ENCODE data around the gene ZBTB46. TPM values are rescaled to one million over a fixed set of nuclear protein-coding genes. Genes with fewer than 3 reads are reported as not detected.

Gene ZBTB46
- total and polyA plus RNA-seq, 2 donors (not counting 1 experiment from before 2014, with no cell fraction given), result 0.96 to 4.5 TPM

GRCh38 chr20:63789836-63790571, 41.1 kb downstream of the ZBTB46 start:
- H3K9ac ChIP-seq (ENCODE audit: insufficient read depth, low read length), result no peak overlapping the region
- H3K27me3 ChIP-seq (ENCODE audit: control insufficient read depth, insufficient read depth, low read length), result no peaks in the 10 kb centered on the region
- H3K4me3 ChIP-seq (replicated peaks in 1 of 4; ENCODE audit: control extremely low read depth in 1 of 4, insufficient read depth in 1 of 4, low read depth in 3 of 4, low read length in 4 of 4), result no peak overlapping the region
- H3K4me1 ChIP-seq (ENCODE audit: control insufficient read depth, extremely low read depth, insufficient read depth, low read length), result no peaks in the 10 kb centered on the region
- H4K20me1 ChIP-seq (ENCODE audit: control insufficient read depth, extremely low read depth, insufficient read depth, low read length), result no peaks in the 10 kb centered on the region
- TF ChIP-seq EZH2 (IDR thresholded peaks at IDR 0.05; ENCODE audit: low read length, missing control alignments) (no peak), CTCF (conservative IDR thresholded peaks at IDR 0.05 in 1 of 2, IDR thresholded peaks at IDR 0.05 in 1 of 2; ENCODE audit: low read depth in 1 of 2, low read length in 2 of 2) (no peak)
- no peaks in the 10 kb centered on the region for H3K79me2 ChIP-seq (ENCODE audit: control insufficient read depth, insufficient read depth, low read length)
- no peak overlapping the region for H3K4me2 ChIP-seq (ENCODE audit: extremely low read depth, insufficient read depth, low read length)
- no peaks in the 10 kb centered on the region for H3K36me3 ChIP-seq (ENCODE audit: control insufficient read depth, insufficient read depth, low read length)
- H3K27ac ChIP-seq (ENCODE audit: insufficient read depth, low read length), result no peak overlapping the region
- DNase-seq (ENCODE audit: low read depth in 2 of 2), result no peak
- H3K9me3 ChIP-seq (ENCODE audit: control insufficient read depth, insufficient read depth, low read depth, low read length), result no peaks in the 10 kb centered on the region
- H2AFZ ChIP-seq (ENCODE audit: low read length), result no peak overlapping the region

GRCh38 chr20:63787749-63788148, 43.3 kb downstream of the ZBTB46 start:
- Histone ChIP-seq H3K36me3 (ENCODE audit: control insufficient read depth, insufficient read depth, low read length) (no peaks in the 10 kb centered on the region), H3K4me1 (ENCODE audit: control insufficient read depth, extremely low read depth, insufficient read depth, low read length) (no peaks in the 10 kb centered on the region), H3K79me2 (ENCODE audit: control insufficient read depth, insufficient read depth, low read length) (no peaks in the 10 kb centered on the region), H4K20me1 (ENCODE audit: control insufficient read depth, extremely low read depth, insufficient read depth, low read length) (no peaks in the 10 kb centered on the region), H3K9ac (ENCODE audit: insufficient read depth, low read length) (no peak overlapping the region), H3K4me3 (replicated peaks in 1 of 4; ENCODE audit: control extremely low read depth in 1 of 4, insufficient read depth in 1 of 4, low read depth in 3 of 4, low read length in 4 of 4) (no peak overlapping the region), H3K9me3 (ENCODE audit: control insufficient read depth, insufficient read depth, low read depth, low read length) (no peaks in the 10 kb centered on the region), H3K4me2 (ENCODE audit: extremely low read depth, insufficient read depth, low read length) (no peak overlapping the region), H3K27ac (ENCODE audit: insufficient read depth, low read length) (no peak overlapping the region), H2AFZ (ENCODE audit: low read length) (no peak overlapping the region), H3K27me3 (ENCODE audit: control insufficient read depth, insufficient read depth, low read length) (no peaks in the 10 kb centered on the region)
- no peak for TF ChIP-seq EZH2 (IDR thresholded peaks at IDR 0.05; ENCODE audit: low read length, missing control alignments)
- no peak for DNase-seq (ENCODE audit: low read depth in 2 of 2)

- Histone ChIP-seq H3K27ac (ENCODE audit: insufficient read depth, low read length) (no peak overlapping the region), H3K4me1 (ENCODE audit: control insufficient read depth, extremely low read depth, insufficient read depth, low read length) (no peaks in the 10 kb centered on the region), H3K4me2 (ENCODE audit: extremely low read depth, insufficient read depth, low read length) (no peak overlapping the region), H4K20me1 (ENCODE audit: control insufficient read depth, extremely low read depth, insufficient read depth, low read length) (no peaks in the 10 kb centered on the region), H3K36me3 (ENCODE audit: control insufficient read depth, insufficient read depth, low read length) (no peaks in the 10 kb centered on the region), H3K4me3 (replicated peaks in 1 of 4; ENCODE audit: control extremely low read depth in 1 of 4, insufficient read depth in 1 of 4, low read depth in 3 of 4, low read length in 4 of 4) (no peak overlapping the region), H2AFZ (ENCODE audit: low read length) (no peak overlapping the region), H3K9ac (ENCODE audit: insufficient read depth, low read length) (no peak overlapping the region), H3K9me3 (ENCODE audit: control insufficient read depth, insufficient read depth, low read depth, low read length) (no peaks in the 10 kb centered on the region), H3K79me2 (ENCODE audit: control insufficient read depth, insufficient read depth, low read length) (no peaks in the 10 kb centered on the region), H3K27me3 (ENCODE audit: control insufficient read depth, insufficient read depth, low read length) (no peaks in the 10 kb centered on the region)
- DNase-seq (ENCODE audit: low read depth in 2 of 2), result no peak
- no peak for TF ChIP-seq EZH2 (IDR thresholded peaks at IDR 0.05; ENCODE audit: low read length, missing control alignments)
- TF ChIP-seq CTCF (conservative IDR thresholded peaks at IDR 0.05 in 1 of 2, IDR thresholded peaks at IDR 0.05 in 1 of 2; ENCODE audit: low read depth in 1 of 2, low read length in 2 of 2), result no peak
These were observed 43.8 kb downstream of the ZBTB46 start for GRCh38 chr20:63787302-63787701.
